ENCODE data around the gene RGS4.

DNA sequence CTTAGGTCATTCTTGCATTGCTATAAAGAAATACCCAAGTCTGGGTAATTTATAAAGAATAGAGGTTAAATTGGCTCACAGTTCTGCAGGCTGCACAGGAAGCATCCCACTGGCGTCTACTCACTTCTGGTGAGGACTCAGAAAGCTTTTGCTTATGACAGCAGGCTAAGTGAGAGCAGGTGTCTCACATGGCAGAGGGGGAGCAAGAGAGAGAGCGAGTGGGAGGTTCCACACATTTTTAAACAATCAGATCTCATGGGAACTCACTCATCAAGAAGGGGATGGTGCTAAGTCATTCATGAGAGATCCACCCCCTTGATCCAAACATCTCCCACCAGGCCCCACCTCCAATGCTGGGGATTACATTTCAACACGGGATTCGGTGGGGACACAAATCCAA lies 13.6 kb upstream of the RGS4 start:
- TF ChIP-seq CTCF (IDR thresholded peaks at IDR 0.05) (no peak), POLR2A (IDR thresholded peaks at IDR 0.05) (no peak)
